ENCODE results near the gene DPP4. TPM values are rescaled to one million over a fixed set of nuclear protein-coding genes. Genes with fewer than 3 reads are reported as not detected.

The DPP4 gene
- total and polyA plus RNA-seq, 2 of the 4 experiments (the other 2 are of a cell fraction) = 13.2 to 19.0 TPM

- DNase-seq (peak; percentile 96), ATAC-seq (ENCODE audit: low read depth) (peak; percentile 58)
- H3K18ac ChIP-seq (ENCODE audit: low read depth, low read length) = peak overlapping the region; percentile 51; the same call in 1 of the 2 replicates
- ChIA-PET CTCF (no interaction called here), POLR2A (ENCODE audit: unreplicated experiment) (no interaction called here)
- H2BK5ac ChIP-seq (ENCODE audit: low read depth, low read length, poor library complexity, severe bottlenecking) = peak overlapping the region; percentile 89
- peak overlapping the region; percentile 35; the same call in 1 of the 2 replicates for H3K56ac ChIP-seq (ENCODE audit: extremely low read depth, insufficient read depth, low read length)
- in situ Hi-C loops (cut with MboI; ENCODE audit: low sequenced_read_pairs) (no loop called here), intact Hi-C loops (cut with micrococcal nuclease) (no loop called here), dilution Hi-C loops (cut with HindIII; ENCODE audit: low sequenced_read_pairs, unreplicated experiment) (no loop called here)
- peak overlapping the region; percentile 87 for H2AK5ac ChIP-seq (ENCODE audit: low read depth, low read length)
- H3K27me3 ChIP-seq (ENCODE audit: control insufficient read depth, insufficient read depth, low read length) = no peaks in the 10 kb centered on the region
- no CpG with 5 or more reads among the region's 7 CpGs for WGBS, 2 experiments (ENCODE audit: extremely low coverage in 2 of 2, insufficient read length in 1 of 2)
- peak overlapping the region; percentile 80 for H3K4ac ChIP-seq (ENCODE audit: low read depth, low read length)
- peaks cover 2% of the 10 kb centered on the region; the same call in 1 of the 2 replicates for H3K9me1 ChIP-seq (ENCODE audit: insufficient read depth, low read length)
- H4K5ac ChIP-seq (ENCODE audit: low read depth, low read length) = peak overlapping the region; percentile 31; the same call in 1 of the 2 replicates
- peak overlapping the region in 1 of 2 experiments; percentile 81; a peak in 2 of 4 replicates for H4K8ac ChIP-seq (ENCODE audit: low read depth in 2 of 2, low read length in 2 of 2)
- TF ChIP-seq CEBPB (IDR thresholded peaks at IDR 0.05; ENCODE audit: low read depth, low read length) = peak; percentile 95
- peak; percentile 83 for TF ChIP-seq FOS (IDR thresholded peaks at IDR 0.05; ENCODE audit: low read depth, low read length)
- TF ChIP-seq USF2 (IDR thresholded peaks at IDR 0.05; ENCODE audit: low read depth, low read length) = peak; percentile 45; the same call in 1 of the 2 replicates
- no peak for TF ChIP-seq MAZ (IDR thresholded peaks at IDR 0.05; ENCODE audit: borderline replicate concordance, low read depth, low read length)
- peak; percentile 85 for TF ChIP-seq BHLHE40 (IDR thresholded peaks at IDR 0.05; ENCODE audit: low read depth, low read length)
- peak; percentile 61 for TF ChIP-seq MAFK (IDR thresholded peaks at IDR 0.05; ENCODE audit: low read depth, low read length)
- no peak for TF ChIP-seq CTCF (conservative IDR thresholded peaks at IDR 0.05; ENCODE audit: low read depth, low read length)
- TF ChIP-seq RFX5 (IDR thresholded peaks at IDR 0.05; ENCODE audit: low read depth, low read length) = no peak
- TF ChIP-seq RCOR1 (IDR thresholded peaks at IDR 0.05; ENCODE audit: insufficient replicate concordance, low read length) = peak; percentile 85
- peak; percentile 88 for TF ChIP-seq NFE2L2 (IDR thresholded peaks at IDR 0.05; ENCODE audit: low read depth, low read length)
- no peak for TF ChIP-seq RAD21 (IDR thresholded peaks at IDR 0.05; ENCODE audit: low read length)
- H3K9ac ChIP-seq (ENCODE audit: low read depth, low read length) = no peak overlapping the region
- peaks cover 11% of the 10 kb centered on the region for H3K4me1 ChIP-seq (ENCODE audit: control insufficient read depth, insufficient read depth, low read length)
- peak overlapping the region; percentile 73 for H3K27ac ChIP-seq (ENCODE audit: insufficient read depth, low read length)
- H4K20me1 ChIP-seq (ENCODE audit: insufficient read depth, low read length) = no peaks in the 10 kb centered on the region
- no peak overlapping the region; the same call in 1 of the 2 replicates for H3K4me2 ChIP-seq (ENCODE audit: low read depth, low read length)
- H3K9me3 ChIP-seq (ENCODE audit: control insufficient read depth, insufficient read depth, low read length) = no peaks in the 10 kb centered on the region
- peak overlapping the region; percentile 57 for H3K14ac ChIP-seq (replicated peaks; ENCODE audit: low read depth, low read length)
- H2AFZ ChIP-seq (replicated peaks; ENCODE audit: low read length, poor library complexity) = peak overlapping the region; percentile 52
- H2BK120ac ChIP-seq (ENCODE audit: low read depth, low read length) = peak overlapping the region; percentile 86
- H3K23ac ChIP-seq (ENCODE audit: low read depth, low read length) = peak overlapping the region; percentile 69
- peak overlapping the region; percentile 87; the same call in 1 of the 3 replicates for H2BK15ac ChIP-seq (ENCODE audit: low read depth, low read length)
- H4K91ac ChIP-seq (ENCODE audit: insufficient read depth, low read depth, low read length) = peak overlapping the region; percentile 30; the same call in 1 of the 2 replicates
- peak overlapping the region; percentile 76 for H2AK9ac ChIP-seq (replicated peaks; ENCODE audit: low read depth, low read length, poor library complexity)
- no peak overlapping the region for H3K4me3 ChIP-seq (ENCODE audit: insufficient read depth, low read depth, low read length)
- BruUV-seq (replicated peaks) = no TSS peak
- peak overlapping the region; percentile 68 for H2BK20ac ChIP-seq (ENCODE audit: low read depth, low read length)
- H3K36me3 ChIP-seq (ENCODE audit: control insufficient read depth, insufficient read depth, low read length) = no peaks in the 10 kb centered on the region
- no peaks in the 10 kb centered on the region for H3K79me1 ChIP-seq (ENCODE audit: low read depth in 1 of 2, low read length in 2 of 2)
Measured at GRCh38 chr2:162092658-162093556, 18.9 kb upstream of the DPP4 start.
